ENCODE results near the gene USP13. TPM values are rescaled to one million over a fixed set of nuclear protein-coding genes. Genes with fewer than 3 reads are reported as not detected.

The USP13 gene
- total RNA-seq, 1 experiment from 2014 or later, result 14.8 TPM

Other genes starting within 250 kb of the USP13 start
- 5.2 and 6.3 TPM in 2 replicates for gene GNB4, start 201.6 kb upstream of the USP13 start, total RNA-seq (2014; rRNA removed)
- 102 and 105 TPM in 2 replicates for gene ACTL6A, start 90.1 kb upstream of the USP13 start, total RNA-seq (2014; rRNA removed)
- 68.0 and 77.0 TPM in 2 replicates for gene MRPL47, start 48.4 kb upstream of the USP13 start, total RNA-seq (2014; rRNA removed)
- 125 and 126 TPM in 2 replicates for gene NDUFB5, start 48.2 kb upstream of the USP13 start, total RNA-seq (2014; rRNA removed)

Data from PC-3 (cell line).